HL-60 (cell line): ENCODE results near the gene ZCWPW1.
"Not testable (repeated sequence)": the region's sequence is repeated elsewhere in the genome, so short reads cannot be mapped to it uniquely, and the experiment has no call there.

Source experiments
- DNase-seq, 2 experiments: peaks; one replicate each; pipeline ENCODE4 v3.0.0-alpha.2; 2010 to 2020; ENCODE audit warnings: low read depth in 1 of 2, low spot score in 1 of 2
- H3K27ac ChIP-seq: fragments of 250-450 bp; sonication (Bioruptor Pico); replicated peaks from 2 replicates; pipeline ENCODE4 v1.5.1; 2020; ENCODE audit warnings: mild to moderate bottlenecking, moderate library complexity
- H3K27me3 ChIP-seq: fragments of 250-450 bp; sonication (Bioruptor Pico); 2 replicates; pipeline ENCODE4 v1.5.1; 2021; ENCODE audit warnings: mild to moderate bottlenecking, moderate library complexity; ENCODE audit not compliant: insufficient read depth, poor library complexity, severe bottlenecking
- H3K4me3 ChIP-seq: replicated peaks from 2 replicates; pipeline ENCODE4 v1.5.1; 2011; ENCODE audit warnings: mild to moderate bottlenecking, control low read depth, low read length; ENCODE audit not compliant: insufficient read depth
- GABPA ChIP-seq: IDR thresholded peaks from 2 replicates; pipeline ENCODE4 v1.6.1; 2012; ENCODE audit warnings: low read depth
- POLR2AphosphoS5 ChIP-seq: IDR thresholded peaks from 2 replicates; pipeline ENCODE4 v1.6.1; 2012; ENCODE audit warnings: low read depth
- SPI1 ChIP-seq: IDR thresholded peaks from 2 replicates; pipeline ENCODE4 v1.6.1; 2012; ENCODE audit warnings: low read depth, mild to moderate bottlenecking, borderline replicate concordance
- TF ChIP-seq, protein P1 (sequence below): IDR thresholded peaks from 2 replicates; pipeline ENCODE4 v1.6.1; 2012; ENCODE audit warnings: low read depth; ENCODE audit not compliant: insufficient replicate concordance
- TF ChIP-seq, protein P2 (sequence below): IDR thresholded peaks from one replicate; pipeline ENCODE4 v1.5.1; 2011; ENCODE audit warnings: low read length, control low read depth, inconsistent platforms; ENCODE audit not compliant: insufficient read depth

The ZCWPW1 gene

DNA sequence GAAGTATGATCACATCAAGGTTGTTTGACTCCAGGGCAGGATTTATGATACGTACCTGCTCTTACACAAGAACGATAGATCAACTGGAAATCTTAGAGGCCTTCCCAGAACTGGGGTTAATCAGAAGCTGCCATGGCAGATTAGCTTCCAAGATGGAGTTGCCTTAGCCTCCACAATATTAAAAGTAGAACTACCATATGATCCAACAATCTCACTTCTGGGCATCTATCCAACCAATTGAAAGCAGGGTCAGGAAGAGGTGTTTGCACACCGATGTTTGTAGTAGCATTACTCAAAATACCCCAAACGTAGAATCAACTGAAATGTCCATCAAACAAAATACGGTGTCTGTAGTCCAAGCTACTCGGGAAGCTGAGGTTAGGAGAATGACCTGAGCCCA is 64.0 kb downstream of the ZCWPW1 start:
- H3K4me3 ChIP-seq = no peak overlapping the region
- no peak for DNase-seq
- H3K27me3 ChIP-seq = no peaks in the 10 kb centered on the region
- H3K27ac ChIP-seq = no peak overlapping the region
- no peak for TF ChIP-seq GABPA
- TF ChIP-seq, protein P1, sequence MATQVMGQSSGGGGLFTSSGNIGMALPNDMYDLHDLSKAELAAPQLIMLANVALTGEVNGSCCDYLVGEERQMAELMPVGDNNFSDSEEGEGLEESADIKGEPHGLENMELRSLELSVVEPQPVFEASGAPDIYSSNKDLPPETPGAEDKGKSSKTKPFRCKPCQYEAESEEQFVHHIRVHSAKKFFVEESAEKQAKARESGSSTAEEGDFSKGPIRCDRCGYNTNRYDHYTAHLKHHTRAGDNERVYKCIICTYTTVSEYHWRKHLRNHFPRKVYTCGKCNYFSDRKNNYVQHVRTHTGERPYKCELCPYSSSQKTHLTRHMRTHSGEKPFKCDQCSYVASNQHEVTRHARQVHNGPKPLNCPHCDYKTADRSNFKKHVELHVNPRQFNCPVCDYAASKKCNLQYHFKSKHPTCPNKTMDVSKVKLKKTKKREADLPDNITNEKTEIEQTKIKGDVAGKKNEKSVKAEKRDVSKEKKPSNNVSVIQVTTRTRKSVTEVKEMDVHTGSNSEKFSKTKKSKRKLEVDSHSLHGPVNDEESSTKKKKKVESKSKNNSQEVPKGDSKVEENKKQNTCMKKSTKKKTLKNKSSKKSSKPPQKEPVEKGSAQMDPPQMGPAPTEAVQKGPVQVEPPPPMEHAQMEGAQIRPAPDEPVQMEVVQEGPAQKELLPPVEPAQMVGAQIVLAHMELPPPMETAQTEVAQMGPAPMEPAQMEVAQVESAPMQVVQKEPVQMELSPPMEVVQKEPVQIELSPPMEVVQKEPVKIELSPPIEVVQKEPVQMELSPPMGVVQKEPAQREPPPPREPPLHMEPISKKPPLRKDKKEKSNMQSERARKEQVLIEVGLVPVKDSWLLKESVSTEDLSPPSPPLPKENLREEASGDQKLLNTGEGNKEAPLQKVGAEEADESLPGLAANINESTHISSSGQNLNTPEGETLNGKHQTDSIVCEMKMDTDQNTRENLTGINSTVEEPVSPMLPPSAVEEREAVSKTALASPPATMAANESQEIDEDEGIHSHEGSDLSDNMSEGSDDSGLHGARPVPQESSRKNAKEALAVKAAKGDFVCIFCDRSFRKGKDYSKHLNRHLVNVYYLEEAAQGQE = no peak
- TF ChIP-seq SPI1 = no peak
- TF ChIP-seq, protein P2, sequence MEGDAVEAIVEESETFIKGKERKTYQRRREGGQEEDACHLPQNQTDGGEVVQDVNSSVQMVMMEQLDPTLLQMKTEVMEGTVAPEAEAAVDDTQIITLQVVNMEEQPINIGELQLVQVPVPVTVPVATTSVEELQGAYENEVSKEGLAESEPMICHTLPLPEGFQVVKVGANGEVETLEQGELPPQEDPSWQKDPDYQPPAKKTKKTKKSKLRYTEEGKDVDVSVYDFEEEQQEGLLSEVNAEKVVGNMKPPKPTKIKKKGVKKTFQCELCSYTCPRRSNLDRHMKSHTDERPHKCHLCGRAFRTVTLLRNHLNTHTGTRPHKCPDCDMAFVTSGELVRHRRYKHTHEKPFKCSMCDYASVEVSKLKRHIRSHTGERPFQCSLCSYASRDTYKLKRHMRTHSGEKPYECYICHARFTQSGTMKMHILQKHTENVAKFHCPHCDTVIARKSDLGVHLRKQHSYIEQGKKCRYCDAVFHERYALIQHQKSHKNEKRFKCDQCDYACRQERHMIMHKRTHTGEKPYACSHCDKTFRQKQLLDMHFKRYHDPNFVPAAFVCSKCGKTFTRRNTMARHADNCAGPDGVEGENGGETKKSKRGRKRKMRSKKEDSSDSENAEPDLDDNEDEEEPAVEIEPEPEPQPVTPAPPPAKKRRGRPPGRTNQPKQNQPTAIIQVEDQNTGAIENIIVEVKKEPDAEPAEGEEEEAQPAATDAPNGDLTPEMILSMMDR = no peak
- no peak for TF ChIP-seq POLR2AphosphoS5

DNA sequence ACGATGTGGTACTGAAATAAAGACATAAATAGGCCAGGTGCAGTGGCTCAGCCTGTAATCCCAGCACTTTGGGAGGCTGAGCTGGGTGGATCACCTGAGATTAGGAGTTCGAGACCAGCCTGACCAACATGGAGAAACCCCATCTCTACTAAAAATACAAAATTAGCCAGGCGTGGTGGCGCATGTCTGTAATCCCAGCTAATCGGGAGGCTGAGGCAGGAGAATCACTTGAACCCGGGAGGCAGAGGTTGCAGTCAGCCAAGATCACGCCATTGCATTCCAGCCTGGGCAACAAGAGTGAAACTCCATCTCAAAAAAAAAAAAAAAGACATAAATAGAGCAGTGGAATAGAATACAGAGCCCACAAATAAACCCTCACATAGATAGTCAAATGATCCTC is 64.7 kb downstream of the ZCWPW1 start:
- not testable (repeated sequence) for H3K27ac ChIP-seq, H3K4me3 ChIP-seq, H3K27me3 ChIP-seq, DNase-seq

DNA sequence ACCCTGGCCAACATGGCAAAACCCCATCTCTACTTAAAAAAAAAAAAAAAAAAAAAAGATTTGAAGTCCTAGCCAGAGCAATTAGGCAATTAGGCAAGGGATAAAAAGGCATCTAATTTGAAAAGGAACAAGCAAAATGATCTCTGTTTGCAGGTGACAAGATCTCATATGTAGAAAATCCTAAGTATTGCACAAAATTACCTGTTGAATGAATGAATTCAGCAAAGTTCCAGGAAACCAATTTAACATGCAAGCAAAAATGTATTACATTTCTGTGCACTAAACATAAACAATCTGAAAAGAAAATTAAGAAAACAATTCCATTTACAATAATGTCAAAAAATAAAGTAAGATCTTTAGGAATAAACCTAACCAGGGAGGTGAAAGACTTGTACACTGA is 65.4 kb downstream of the ZCWPW1 start:
- TF ChIP-seq, protein P2 = no peak
- TF ChIP-seq GABPA (no peak), SPI1 (no peak), POLR2AphosphoS5 (no peak)
- TF ChIP-seq, protein P1 = no peak

DNA sequence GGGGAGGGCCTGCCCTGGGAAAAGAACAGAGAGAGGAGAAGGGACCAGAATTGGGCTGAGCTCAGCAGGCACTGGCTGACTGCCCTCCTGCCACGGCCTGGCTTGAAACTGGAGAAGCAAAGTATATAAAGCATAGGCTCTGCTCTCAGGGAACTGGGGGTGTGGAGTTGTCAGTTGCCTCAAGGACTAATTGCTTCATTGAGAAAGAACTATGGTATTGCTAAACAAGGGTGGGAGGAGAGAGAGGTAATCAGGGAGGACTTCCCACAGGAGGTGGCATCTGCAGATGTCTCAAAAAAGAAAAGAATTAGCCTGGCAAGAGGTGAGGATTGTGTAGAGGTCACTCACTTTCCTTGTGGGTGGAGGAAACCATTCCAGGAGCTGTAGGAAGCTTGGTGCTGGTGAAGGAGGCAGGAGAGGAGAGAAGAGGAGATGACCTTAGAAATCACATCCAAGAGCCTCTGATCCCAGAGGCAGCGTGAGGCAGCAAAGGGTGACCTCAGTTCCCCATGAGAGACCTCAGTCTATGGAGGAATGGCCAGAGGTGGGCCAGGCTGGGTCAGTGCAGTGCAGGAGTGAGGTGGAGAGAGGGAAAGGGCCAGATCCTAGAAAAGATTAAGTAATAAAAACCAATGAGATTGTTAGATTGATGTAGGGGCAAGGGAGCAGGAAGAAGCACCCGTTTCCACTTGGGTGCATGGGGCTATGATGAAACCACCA is 68.2 kb downstream of the ZCWPW1 start:
- Histone ChIP-seq H3K27ac (peak overlapping the region; percentile 52), H3K4me3 (no peak overlapping the region), H3K27me3 (no peaks in the 10 kb centered on the region)
- no peak for TF ChIP-seq GABPA
- TF ChIP-seq, protein P2 = no peak
- no peak for TF ChIP-seq SPI1
- TF ChIP-seq, protein P1 = no peak
- no peak for TF ChIP-seq POLR2AphosphoS5
- DNase-seq = peak in 1 of 2 experiments; percentile 64

More for the DNA sequence above, 65.4 kb downstream of the ZCWPW1 start:
- H3K27me3 ChIP-seq = no peaks in the 10 kb centered on the region
- no peak overlapping the region for H3K4me3 ChIP-seq
- no peak for DNase-seq
- no peak overlapping the region for H3K27ac ChIP-seq
